Measurements from ENCODE around the gene DLGAP1.

GRCh38 chr18:3540805-3541548 is 914.1 kb downstream of the DLGAP1 start:
- TF ChIP-seq, protein P1, sequence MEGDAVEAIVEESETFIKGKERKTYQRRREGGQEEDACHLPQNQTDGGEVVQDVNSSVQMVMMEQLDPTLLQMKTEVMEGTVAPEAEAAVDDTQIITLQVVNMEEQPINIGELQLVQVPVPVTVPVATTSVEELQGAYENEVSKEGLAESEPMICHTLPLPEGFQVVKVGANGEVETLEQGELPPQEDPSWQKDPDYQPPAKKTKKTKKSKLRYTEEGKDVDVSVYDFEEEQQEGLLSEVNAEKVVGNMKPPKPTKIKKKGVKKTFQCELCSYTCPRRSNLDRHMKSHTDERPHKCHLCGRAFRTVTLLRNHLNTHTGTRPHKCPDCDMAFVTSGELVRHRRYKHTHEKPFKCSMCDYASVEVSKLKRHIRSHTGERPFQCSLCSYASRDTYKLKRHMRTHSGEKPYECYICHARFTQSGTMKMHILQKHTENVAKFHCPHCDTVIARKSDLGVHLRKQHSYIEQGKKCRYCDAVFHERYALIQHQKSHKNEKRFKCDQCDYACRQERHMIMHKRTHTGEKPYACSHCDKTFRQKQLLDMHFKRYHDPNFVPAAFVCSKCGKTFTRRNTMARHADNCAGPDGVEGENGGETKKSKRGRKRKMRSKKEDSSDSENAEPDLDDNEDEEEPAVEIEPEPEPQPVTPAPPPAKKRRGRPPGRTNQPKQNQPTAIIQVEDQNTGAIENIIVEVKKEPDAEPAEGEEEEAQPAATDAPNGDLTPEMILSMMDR (IDR thresholded peaks at IDR 0.05), result no peak
- TF ChIP-seq EZH2 (IDR thresholded peaks at IDR 0.05), result no peak
